Loucy (cell line): ENCODE results near the gene CRTC1.
"Not testable (repeated sequence)": the region's sequence is repeated elsewhere in the genome, so short reads cannot be mapped to it uniquely, and the experiment has no call there.

ENCODE experiments used
- H2AFZ ChIP-seq: fragments of 200-600 bp; sonication (generic); 2 replicates; pipeline ENCODE4 v1.6.0; 2016; ENCODE audit warnings: antibody characterized with exemption, mild to moderate bottlenecking, low read length, moderate library complexity
- H3F3A ChIP-seq: fragments of 200-600 bp; 2 replicates; pipeline ENCODE4 v1.6.0; 2016; ENCODE audit warnings: antibody characterized with exemption, low read depth, mild to moderate bottlenecking
- H3K27me3 ChIP-seq: fragments of 200-600 bp; sonication (generic); 2 replicates; pipeline ENCODE4 v1.6.1; 2014; ENCODE audit warnings: low read length, mild to moderate bottlenecking; ENCODE audit not compliant: insufficient read depth, poor library complexity, severe bottlenecking
- H3K36me3 ChIP-seq: fragments of 200-600 bp; sonication (generic); 2 replicates; pipeline ENCODE4 v1.6.1; 2016; ENCODE audit warnings: low read length; ENCODE audit not compliant: insufficient read depth
- H3K4me1 ChIP-seq: fragments of 200-600 bp; sonication (generic); 2 replicates; pipeline ENCODE4 v1.5.1; 2014; ENCODE audit warnings: low read length, mild to moderate bottlenecking; ENCODE audit not compliant: insufficient read depth, poor library complexity, severe bottlenecking
- H3K4me2 ChIP-seq: fragments of 200-600 bp; sonication (generic); 2 replicates; pipeline ENCODE4 v1.6.0; 2014; ENCODE audit warnings: antibody characterized with exemption, low read length, low read depth, mild to moderate bottlenecking; ENCODE audit not compliant: poor library complexity, severe bottlenecking
- H3K4me3 ChIP-seq: fragments of 200-600 bp; sonication (generic); 2 replicates; pipeline ENCODE4 v1.5.1; 2014; ENCODE audit warnings: low read length, mild to moderate bottlenecking, mixed read lengths; ENCODE audit not compliant: poor library complexity, severe bottlenecking
- H3K79me2 ChIP-seq: fragments of 200-600 bp; sonication (generic); 2 replicates; pipeline ENCODE4 v1.6.1; 2014; ENCODE audit warnings: low read length; ENCODE audit not compliant: insufficient read depth
- H3K9ac ChIP-seq: fragments of 200-600 bp; sonication (generic); 2 replicates; pipeline ENCODE4 v1.6.0; 2014; ENCODE audit warnings: mild to moderate bottlenecking, low read depth, low read length, moderate library complexity; ENCODE audit not compliant: poor library complexity, severe bottlenecking
- H3K9me2 ChIP-seq: fragments of 200-600 bp; sonication (generic); replicated peaks from 2 replicates; pipeline ENCODE4 v1.6.1; 2016; ENCODE audit warnings: low read depth, low read length, mixed read lengths
- H3K9me3 ChIP-seq: fragments of 200-600 bp; sonication (generic); 2 replicates; pipeline ENCODE4 v1.6.1; 2014; ENCODE audit warnings: mild to moderate bottlenecking, antibody characterized with exemption, low read length, low read depth; ENCODE audit not compliant: insufficient read depth
- H4K20me1 ChIP-seq: fragments of 200-600 bp; sonication (generic); 2 replicates; pipeline ENCODE4 v1.6.0; 2014; ENCODE audit warnings: antibody characterized with exemption, low read length, mild to moderate bottlenecking; ENCODE audit not compliant: insufficient read depth, poor library complexity, severe bottlenecking
- CTCF ChIP-seq: fragments of 200-600 bp; sonication (generic); conservative IDR thresholded peaks from 2 replicates; pipeline ENCODE4 v1.5.1; 2014; ENCODE audit warnings: mild to moderate bottlenecking, antibody characterized with exemption, low read length
- EZH2phosphoT487 ChIP-seq: fragments of 200-600 bp; IDR thresholded peaks from 2 replicates; pipeline ENCODE4 v1.6.1; 2018; ENCODE audit warnings: antibody characterized with exemption, mild to moderate bottlenecking, moderate library complexity, borderline replicate concordance

The CRTC1 gene

GRCh38 chr19:18814063-18814462 is 130.6 kb downstream of the CRTC1 start:
- Histone ChIP-seq H3K9me3 (no peaks in the 10 kb centered on the region), H3K27me3 (no peaks in the 10 kb centered on the region), H3K4me1 (no peaks in the 10 kb centered on the region), H2AFZ (no peak overlapping the region), H4K20me1 (no peaks in the 10 kb centered on the region), H3K9ac (no peak overlapping the region), H3K79me2 (no peaks in the 10 kb centered on the region), H3K36me3 (no peaks in the 10 kb centered on the region), H3K9me2 (no peaks in the 10 kb centered on the region), H3F3A (no peaks in the 10 kb centered on the region), H3K4me2 (no peak overlapping the region), H3K4me3 (no peak overlapping the region)
- TF ChIP-seq CTCF (no peak), EZH2phosphoT487 (no peak)

- no peaks in the 10 kb centered on the region for H4K20me1 ChIP-seq
- no peak overlapping the region for H3K9ac ChIP-seq
- H3K9me2 ChIP-seq, result no peaks in the 10 kb centered on the region
- H3K36me3 ChIP-seq, result no peaks in the 10 kb centered on the region
- no peaks in the 10 kb centered on the region for H3K4me1 ChIP-seq
- no peak overlapping the region for H2AFZ ChIP-seq
- no peaks in the 10 kb centered on the region for H3K79me2 ChIP-seq
- H3K4me2 ChIP-seq, result no peak overlapping the region
- no peaks in the 10 kb centered on the region for H3K9me3 ChIP-seq
- H3K27me3 ChIP-seq, result no peaks in the 10 kb centered on the region
- no peaks in the 10 kb centered on the region for H3F3A ChIP-seq
- H3K4me3 ChIP-seq, result no peak overlapping the region
- TF ChIP-seq CTCF (no peak), EZH2phosphoT487 (no peak)
Observed at GRCh38 chr19:18815673-18816072, 132.2 kb downstream of the CRTC1 start.

- not testable (repeated sequence) for H3K4me2 ChIP-seq, H3K9me3 ChIP-seq, H3K36me3 ChIP-seq, H3K9ac ChIP-seq, H3K27me3 ChIP-seq, H4K20me1 ChIP-seq, H3F3A ChIP-seq, H3K4me1 ChIP-seq, H3K9me2 ChIP-seq, H3K79me2 ChIP-seq, H2AFZ ChIP-seq, H3K4me3 ChIP-seq
Observed at GRCh38 chr19:18816645-18817044, 133.2 kb downstream of the CRTC1 start.

- Histone ChIP-seq H3K9me2 (no peaks in the 10 kb centered on the region), H4K20me1 (no peaks in the 10 kb centered on the region), H3K79me2 (no peaks in the 10 kb centered on the region)
Observed at GRCh38 chr19:18817574-18817973, 134.1 kb downstream of the CRTC1 start.

More at GRCh38 chr19:18817574-18817973, 134.1 kb downstream of the CRTC1 start:
- Histone ChIP-seq H2AFZ (no peak overlapping the region), H3K4me1 (no peaks in the 10 kb centered on the region), H3K9ac (no peak overlapping the region), H3K4me2 (no peak overlapping the region), H3K9me3 (no peaks in the 10 kb centered on the region), H3F3A (no peaks in the 10 kb centered on the region), H3K4me3 (no peak overlapping the region), H3K36me3 (no peaks in the 10 kb centered on the region), H3K27me3 (no peaks in the 10 kb centered on the region)
- TF ChIP-seq CTCF (no peak), EZH2phosphoT487 (no peak)
